Astrocyte of the spinal cord (primary cell): ENCODE data around the gene THAP2.

Experiments used
- DNase-seq: peaks from one replicate; pipeline ENCODE4 v3.0.0; 2011; ENCODE audit warnings: low read depth, low spot score
- H3K4me3 ChIP-seq: 2 replicates; pipeline ENCODE4 v1.5.1; 2011; ENCODE audit warnings: low read depth, mild to moderate bottlenecking, low read length, moderate library complexity
- CTCF ChIP-seq: IDR thresholded peaks from 2 replicates; pipeline ENCODE4 v1.5.1; 2012; ENCODE audit warnings: low read depth, mild to moderate bottlenecking, low read length, inconsistent platforms
- in situ Hi-C: cut with HindIII; loops from 2 replicates; pipeline ENCODE4 v1.10.0; 2017; ENCODE audit warnings: low sequenced_read_pairs

Gene THAP2

GRCh38 chr12:71636704-71637115 lies 27.4 kb upstream of the THAP2 start:
- H3K4me3 ChIP-seq = no peak overlapping the region
- TF ChIP-seq CTCF = peak; percentile 78
- DNase-seq = peak; percentile 67
- in situ Hi-C loops = no loop called here

- in situ Hi-C loops = no loop called here
- TF ChIP-seq CTCF = no peak
- DNase-seq = no peak
- no peak overlapping the region for H3K4me3 ChIP-seq
Observed at GRCh38 chr12:71638499-71638898, 25.6 kb upstream of the THAP2 start.

- in situ Hi-C loops = no loop called here
- H3K4me3 ChIP-seq = no peak overlapping the region
- DNase-seq = no peak
- TF ChIP-seq CTCF = peak; percentile 7
Observed at GRCh38 chr12:71639341-71639760, 24.8 kb upstream of the THAP2 start.

GRCh38 chr12:71640316-71640715 lies 23.8 kb upstream of the THAP2 start:
- no peak for DNase-seq
- in situ Hi-C loops = no loop called here
- H3K4me3 ChIP-seq = no peak overlapping the region
- no peak for TF ChIP-seq CTCF

GRCh38 chr12:71641390-71641789 lies 22.7 kb upstream of the THAP2 start:
- TF ChIP-seq CTCF = no peak
- H3K4me3 ChIP-seq = no peak overlapping the region
- DNase-seq = no peak
- in situ Hi-C loops = no loop called here

GRCh38 chr12:71642264-71642663 lies 21.8 kb upstream of the THAP2 start:
- no peak for DNase-seq
- no peak overlapping the region for H3K4me3 ChIP-seq
- TF ChIP-seq CTCF = no peak
- in situ Hi-C loops = no loop called here

- H3K4me3 ChIP-seq = no peak overlapping the region
- no peak for TF ChIP-seq CTCF
- in situ Hi-C loops = no loop called here
- no peak for DNase-seq
Observed at GRCh38 chr12:71645268-71645667, 18.8 kb upstream of the THAP2 start.
